Endometrial microvascular endothelial cells (primary cell): ENCODE measurements around the gene TBPL1. TPM values are rescaled to one million over a fixed set of nuclear protein-coding genes. Genes with fewer than 3 reads are reported as not detected.

ENCODE experiments used
- in situ Hi-C: cut with HindIII; loops from 2 replicates; pipeline ENCODE4 v1.10.0; 2017; ENCODE audit warnings: low sequenced_read_pairs, low pct_unique_long_range_greater_than_20kb; ENCODE audit errors: inconsistent ontology term
- total RNA-seq: library from RNA; depleted of rRNA; stranded (reverse); fragments of >200 nt; gene quantifications from one replicate; pipeline ENCODE4 v1.2.3, GENCODE V29; 2015; ENCODE audit errors: inconsistent ontology term

Gene TBPL1
- total RNA-seq, 1 donor from 2014 or later: 35.3 TPM

DNA sequence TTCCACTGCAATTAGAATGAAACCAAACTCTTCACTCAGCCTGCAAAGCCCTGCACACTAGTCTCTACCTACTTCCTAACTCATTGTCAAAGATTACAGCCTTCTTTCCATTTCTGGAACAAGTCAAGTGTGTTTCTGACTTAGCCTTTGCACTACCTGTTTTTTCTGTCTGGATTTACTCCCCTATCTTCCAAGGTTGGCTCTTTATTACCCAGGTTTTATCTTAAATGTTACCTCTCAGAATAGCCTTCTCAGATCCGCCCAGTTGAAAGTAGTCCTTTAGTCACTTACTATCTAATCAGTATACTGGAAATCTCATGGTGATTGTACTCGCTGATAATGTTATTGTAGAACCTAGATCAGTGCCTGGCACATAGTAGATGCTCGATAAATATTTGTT is 42.7 kb downstream of the TBPL1 start:
- in situ Hi-C loops: no loop called here

DNA sequence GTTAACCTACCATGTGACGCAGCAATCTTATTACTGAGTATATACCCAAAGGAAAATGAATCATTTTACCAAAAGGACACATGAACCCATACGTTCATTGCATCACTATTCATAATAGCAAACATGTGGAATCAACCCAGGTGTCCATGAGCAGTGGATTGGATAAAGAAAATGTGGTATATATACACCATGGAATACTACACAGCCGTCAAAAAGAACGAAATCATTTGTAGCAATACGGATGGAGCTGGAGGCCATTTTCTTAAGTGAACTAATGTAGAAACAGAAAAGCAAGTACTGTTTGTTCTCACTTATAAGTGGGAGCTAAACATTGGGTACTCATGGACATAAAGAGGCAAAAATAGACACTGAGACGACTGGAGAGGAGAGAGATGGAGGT is 44.2 kb downstream of the TBPL1 start:
- in situ Hi-C loops: no loop called here

GRCh38 chr6:133999305-133999704 is 46.3 kb downstream of the TBPL1 start:
- in situ Hi-C loops: no loop called here

- in situ Hi-C loops: no loop called here
Observed at GRCh38 chr6:134000443-134000842, 47.4 kb downstream of the TBPL1 start.

GRCh38 chr6:134002821-134003220 is 49.8 kb downstream of the TBPL1 start:
- in situ Hi-C loops: no loop called here

DNA sequence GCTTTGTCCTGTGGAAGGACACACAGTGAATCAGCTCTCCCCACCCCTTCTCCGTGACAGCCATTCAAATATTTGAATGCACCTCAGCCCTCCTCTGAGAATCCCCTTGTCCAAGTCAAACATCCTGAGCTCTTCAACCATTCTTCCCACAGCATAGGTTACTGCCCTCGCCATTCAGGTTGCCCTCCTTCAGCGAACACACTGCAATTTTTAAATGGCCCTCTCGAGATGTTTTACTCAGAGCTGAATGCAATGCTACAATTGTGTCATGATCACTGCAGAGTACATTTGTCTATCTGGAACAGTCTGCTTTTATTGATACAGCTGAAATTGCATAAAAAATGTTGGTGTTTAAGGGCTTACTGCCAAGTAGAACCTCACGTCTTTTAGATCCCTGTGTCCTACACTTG is 50.5 kb downstream of the TBPL1 start:
- in situ Hi-C loops: no loop called here

DNA sequence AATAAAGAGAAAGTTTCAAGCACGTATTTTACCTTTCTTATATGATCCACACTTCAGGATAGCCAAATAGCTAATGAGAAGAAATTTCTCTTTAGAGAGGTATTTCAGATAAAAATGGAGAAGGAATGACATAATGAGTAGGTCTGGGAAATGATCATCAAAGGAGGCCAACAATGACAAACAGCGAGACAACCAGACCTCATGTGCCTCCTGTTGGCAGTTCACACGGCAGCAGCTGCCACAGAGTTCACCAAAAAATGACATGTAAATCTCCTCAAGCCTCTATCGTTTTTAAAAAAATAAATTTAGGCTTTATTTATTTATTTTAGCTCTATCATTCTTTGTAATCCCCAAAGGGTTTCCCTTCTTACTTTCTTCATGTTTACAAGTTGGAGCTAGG is 51.7 kb downstream of the TBPL1 start:
- in situ Hi-C loops: no loop called here

- in situ Hi-C loops: no loop called here
Observed at GRCh38 chr6:134005800-134006199, 52.8 kb downstream of the TBPL1 start.

- in situ Hi-C loops: no loop called here
Observed at GRCh38 chr6:134007077-134007476, 54.1 kb downstream of the TBPL1 start.

- in situ Hi-C loops: no loop called here
Observed at GRCh38 chr6:134009876-134010275, 56.9 kb downstream of the TBPL1 start.

GRCh38 chr6:134010400-134010799 is 57.4 kb downstream of the TBPL1 start:
- in situ Hi-C loops: no loop called here

DNA sequence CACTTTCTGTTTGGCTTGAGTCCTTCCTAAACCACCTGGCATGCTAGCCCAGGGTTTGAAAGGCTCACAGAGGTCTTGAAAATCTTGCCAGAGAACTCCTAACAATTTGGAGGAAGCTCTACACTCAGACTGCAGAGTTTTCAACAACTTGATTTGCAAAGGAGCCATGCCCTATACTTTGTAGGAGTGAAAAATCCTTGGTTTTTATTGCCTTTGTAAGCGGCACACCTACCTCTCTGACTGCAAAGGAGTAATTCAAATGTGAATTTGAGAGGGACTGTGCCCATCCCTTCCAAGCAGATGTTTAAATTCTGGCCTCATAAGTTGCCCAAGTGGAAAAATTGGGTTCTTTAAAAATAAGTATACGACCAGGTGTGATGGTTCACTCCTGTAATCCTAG is 58.0 kb downstream of the TBPL1 start:
- in situ Hi-C loops: no loop called here

DNA sequence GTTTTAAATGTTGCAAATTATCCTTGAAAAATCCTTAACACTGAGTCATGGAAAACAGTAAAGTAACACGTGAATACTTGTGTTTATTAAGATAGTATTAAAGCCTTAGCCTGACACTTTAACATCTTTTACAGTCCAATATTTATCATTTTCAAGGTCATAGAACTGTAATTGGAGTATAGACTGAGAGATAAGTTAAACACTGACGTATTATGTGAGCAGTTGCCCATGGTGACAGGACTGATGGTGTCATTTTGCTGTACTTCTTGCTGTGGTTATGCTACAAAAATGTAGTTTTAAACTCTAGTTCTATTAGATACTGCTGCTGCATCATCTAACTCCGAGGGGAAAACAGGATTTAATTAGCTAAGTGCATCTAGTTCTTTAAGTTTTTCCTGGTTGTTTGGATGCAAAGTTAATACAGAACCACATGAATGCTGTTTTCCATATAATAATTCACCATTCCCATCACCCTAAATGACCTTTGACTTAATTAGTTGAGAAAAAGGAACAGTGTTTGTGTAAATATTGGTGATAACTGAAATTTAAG is 61.6 kb downstream of the TBPL1 start:
- in situ Hi-C loops: no loop called here

- in situ Hi-C loops: no loop called here
Observed at GRCh38 chr6:134015719-134016557, 62.9 kb downstream of the TBPL1 start.

DNA sequence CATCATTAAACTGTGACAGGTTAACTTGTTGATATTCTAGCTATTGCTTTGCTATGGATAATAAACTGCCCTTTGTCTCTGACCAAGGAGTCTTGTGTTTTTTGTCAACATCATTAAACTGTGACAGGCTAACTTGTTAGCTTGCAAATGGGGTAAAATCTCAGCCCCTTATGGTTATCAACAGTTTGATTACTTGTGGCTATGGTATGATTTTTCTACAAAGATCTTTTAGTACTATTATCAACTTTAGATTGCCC is 63.5 kb downstream of the TBPL1 start:
- in situ Hi-C loops: no loop called here

GRCh38 chr6:134020071-134020470 is 67.0 kb downstream of the TBPL1 start:
- in situ Hi-C loops: no loop called here

- in situ Hi-C loops: no loop called here
Observed at GRCh38 chr6:134020543-134020942, 67.5 kb downstream of the TBPL1 start.

- in situ Hi-C loops: no loop called here
Observed at GRCh38 chr6:134020968-134021367, 67.9 kb downstream of the TBPL1 start.

GRCh38 chr6:134021396-134022122 is 68.5 kb downstream of the TBPL1 start:
- in situ Hi-C loops: no loop called here

GRCh38 chr6:134022650-134023049 is 69.6 kb downstream of the TBPL1 start:
- in situ Hi-C loops: no loop called here
